CD4-positive, alpha-beta T cell treated with Interleukin-4 for 1 hour (primary cell): ENCODE measurements around the gene COL17A1.

Source experiments
- DNase-seq, 2 donors: peaks; one replicate each; pipeline ENCODE4 v3.0.0-alpha.2; 2020 to 2022

Gene COL17A1

DNA sequence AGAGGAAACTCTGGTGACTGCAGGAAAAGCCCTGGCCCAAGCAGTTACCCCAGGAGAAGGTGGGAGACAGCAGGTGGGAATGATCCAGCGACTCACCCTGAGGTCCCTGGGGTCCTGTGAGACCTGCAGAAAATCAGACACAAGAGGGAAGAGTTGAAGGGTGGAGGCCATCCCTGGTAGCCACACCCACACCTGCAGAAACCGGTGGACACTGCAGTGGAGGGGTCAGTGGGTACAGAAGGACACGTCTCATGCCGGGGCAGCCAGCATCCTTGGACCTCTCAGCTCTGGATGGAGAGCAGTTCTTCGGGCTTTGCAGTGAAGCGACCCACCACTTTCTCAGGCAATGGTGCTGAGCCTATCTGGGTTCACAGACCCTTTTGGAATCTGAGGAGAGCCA is 39.0 kb downstream of the COL17A1 start:
- no peak for DNase-seq

GRCh38 chr10:104045151-104046089 is 40.3 kb downstream of the COL17A1 start:
- no peak for DNase-seq

- no peak for DNase-seq
Measured at GRCh38 chr10:104043854-104044253, 41.8 kb downstream of the COL17A1 start.

- no peak for DNase-seq
Measured at GRCh38 chr10:104043185-104043830, 42.4 kb downstream of the COL17A1 start.

- DNase-seq, result no peak
Measured at GRCh38 chr10:104041891-104042535, 43.7 kb downstream of the COL17A1 start.

DNA sequence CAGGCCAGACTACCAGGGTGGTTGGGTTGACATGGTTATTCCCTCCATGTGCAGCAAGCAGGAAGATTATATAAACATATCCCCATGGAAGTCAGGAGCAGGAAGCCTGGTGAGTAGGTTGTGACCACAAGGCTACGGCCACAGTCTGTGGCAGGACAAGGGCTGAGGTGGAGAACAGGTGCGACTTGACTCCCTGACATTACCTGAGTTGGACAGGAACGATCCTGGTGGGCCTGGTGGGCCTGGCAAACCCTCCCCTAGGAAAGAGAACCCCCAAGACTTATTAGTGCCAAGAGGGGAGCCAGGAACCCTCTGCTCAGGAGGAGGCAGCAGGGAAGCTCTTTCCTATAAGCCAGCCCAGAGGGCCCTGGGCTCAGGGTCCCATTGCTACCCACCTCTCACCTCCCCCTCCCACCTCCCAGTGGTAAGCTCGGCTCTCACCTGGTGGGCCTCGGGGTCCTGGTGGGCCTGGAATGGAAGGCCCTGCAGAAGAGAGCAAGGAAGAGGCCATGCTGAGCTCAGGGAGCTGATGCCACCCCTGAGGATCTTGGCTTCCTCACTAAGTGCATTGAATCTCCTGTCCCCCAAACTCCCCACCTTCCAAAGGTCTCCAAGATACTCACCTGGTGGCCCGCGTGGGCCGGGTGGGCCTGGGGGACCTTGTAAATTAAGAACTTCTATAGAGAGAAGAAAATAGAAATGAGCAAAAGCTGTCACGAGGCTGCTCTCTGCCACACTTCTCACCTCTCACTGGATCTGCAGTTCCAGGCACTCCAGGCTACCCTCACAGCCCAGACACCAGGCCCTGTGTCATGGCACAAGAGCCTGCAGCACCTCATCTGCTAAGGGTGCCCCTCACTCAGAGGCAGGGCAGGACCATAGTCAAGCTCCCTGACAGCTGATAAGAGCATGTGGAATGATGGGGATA is 44.6 kb downstream of the COL17A1 start:
- DNase-seq, result no peak

- no peak for DNase-seq
Measured at GRCh38 chr10:104040382-104040781, 45.3 kb downstream of the COL17A1 start.

DNA sequence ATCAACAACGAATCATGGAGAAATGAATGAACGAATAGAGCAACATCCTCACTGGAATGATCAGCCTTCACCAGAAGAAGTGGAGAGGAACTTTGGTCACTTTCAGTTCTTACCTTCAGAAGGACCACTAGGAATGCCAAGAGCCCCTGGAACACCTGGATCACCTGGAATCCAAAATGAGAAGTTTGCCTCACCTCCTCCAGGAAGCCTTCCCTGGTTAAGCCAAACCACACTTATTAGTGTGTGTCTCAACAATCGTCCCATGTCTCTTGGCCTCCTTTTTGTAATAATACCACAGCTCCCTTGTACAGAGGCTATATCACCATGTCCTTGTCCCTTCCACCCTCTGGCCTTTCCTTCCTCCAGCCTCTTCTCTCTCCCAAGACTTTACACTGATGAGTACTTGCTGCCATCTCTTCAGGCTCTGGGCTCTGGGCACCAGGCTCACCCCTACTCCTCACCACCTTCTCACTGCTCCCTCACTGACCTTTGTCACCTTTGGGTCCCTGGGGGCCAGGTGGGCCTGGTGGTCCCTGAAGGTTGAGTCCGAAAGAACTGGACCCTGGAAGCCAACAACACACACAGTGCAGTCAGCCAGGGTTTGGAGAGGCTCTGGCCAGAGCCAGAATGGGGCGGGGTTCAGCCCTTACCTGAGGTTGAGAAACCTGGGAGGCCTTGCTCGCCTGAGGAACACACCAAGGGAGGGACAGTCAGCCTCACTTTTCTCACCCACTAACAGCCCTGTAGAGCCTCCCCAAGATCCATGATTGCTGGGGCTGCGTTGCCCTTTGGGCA is 46.5 kb downstream of the COL17A1 start:
- DNase-seq, result no peak

DNA sequence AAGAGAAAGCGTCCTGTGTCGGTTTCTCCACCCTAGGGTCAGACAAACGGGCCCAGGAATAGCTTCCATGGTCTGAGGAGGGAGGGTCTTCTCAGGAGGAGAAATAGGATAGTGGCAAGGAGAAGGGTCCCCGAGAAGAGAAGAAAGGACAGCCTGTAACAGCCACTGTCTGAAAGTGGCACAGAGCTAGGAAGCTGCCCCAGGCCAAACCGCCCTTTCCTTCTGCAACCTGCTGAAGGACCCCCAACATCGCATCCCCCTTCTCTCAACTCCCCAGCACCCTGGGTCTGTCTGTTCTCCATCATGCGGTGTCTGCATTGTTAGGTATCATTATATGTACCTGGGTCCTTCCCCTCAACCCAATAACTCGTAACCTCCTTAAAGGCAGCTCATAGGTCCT is 47.1 kb downstream of the COL17A1 start:
- no peak for DNase-seq

- no peak for DNase-seq
Measured at GRCh38 chr10:104037261-104037951, 48.3 kb downstream of the COL17A1 start.

DNA sequence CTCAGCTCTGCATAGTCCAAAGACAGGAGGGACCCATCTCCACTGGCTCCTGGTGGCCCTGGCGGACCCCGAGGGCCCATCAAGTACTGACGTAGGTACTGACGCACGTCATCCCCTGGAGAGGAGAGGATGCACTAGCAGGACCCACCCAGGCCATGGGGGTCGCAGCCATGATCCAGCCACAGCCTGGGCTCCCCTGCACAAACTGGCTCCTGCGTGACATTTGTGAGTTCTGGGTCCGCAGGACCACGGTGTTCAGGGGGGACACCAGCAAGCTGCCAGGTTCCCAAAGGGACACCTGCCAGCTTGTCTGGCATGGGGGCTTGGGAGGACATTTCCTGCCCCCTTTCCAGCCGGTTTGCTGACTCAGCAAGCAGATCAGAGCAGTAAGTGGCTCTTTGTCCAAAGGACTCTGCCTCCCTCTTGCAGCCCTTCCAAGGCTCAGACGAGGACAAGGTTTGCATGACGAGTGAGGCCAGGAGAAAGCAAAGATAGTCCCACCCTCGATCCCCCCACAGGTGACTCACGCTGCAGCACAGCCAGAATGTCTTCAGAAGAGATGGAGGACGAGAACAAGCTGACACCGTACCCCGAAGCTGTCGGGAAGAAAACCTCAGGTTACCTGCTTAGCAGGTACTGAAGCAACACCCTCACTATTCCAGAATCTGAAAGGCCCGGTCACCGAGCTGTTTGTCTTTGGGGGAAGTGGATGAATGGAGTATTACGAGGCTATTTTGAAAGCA is 49.0 kb downstream of the COL17A1 start:
- DNase-seq, result no peak

DNA sequence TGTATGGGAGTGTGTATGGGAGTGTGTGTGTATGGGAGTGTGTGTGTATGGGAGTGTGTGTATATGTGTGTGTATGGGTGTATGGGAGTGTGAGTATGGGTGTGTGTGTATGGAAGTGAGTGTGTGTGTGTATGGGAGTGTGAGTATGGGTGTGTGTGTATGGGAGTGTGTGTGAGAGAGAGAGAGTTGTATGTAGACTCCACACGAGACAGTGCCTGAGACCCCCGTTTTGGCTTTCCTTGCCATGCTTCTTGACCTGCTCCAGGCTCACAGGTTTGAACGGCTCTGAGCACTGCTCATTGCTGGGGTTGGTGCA is 49.7 kb downstream of the COL17A1 start:
- DNase-seq, result no peak

- no peak for DNase-seq
Measured at GRCh38 chr10:104035194-104036068, 50.2 kb downstream of the COL17A1 start.

- DNase-seq, result no peak
Measured at GRCh38 chr10:104034401-104035193, 51.1 kb downstream of the COL17A1 start.

DNA sequence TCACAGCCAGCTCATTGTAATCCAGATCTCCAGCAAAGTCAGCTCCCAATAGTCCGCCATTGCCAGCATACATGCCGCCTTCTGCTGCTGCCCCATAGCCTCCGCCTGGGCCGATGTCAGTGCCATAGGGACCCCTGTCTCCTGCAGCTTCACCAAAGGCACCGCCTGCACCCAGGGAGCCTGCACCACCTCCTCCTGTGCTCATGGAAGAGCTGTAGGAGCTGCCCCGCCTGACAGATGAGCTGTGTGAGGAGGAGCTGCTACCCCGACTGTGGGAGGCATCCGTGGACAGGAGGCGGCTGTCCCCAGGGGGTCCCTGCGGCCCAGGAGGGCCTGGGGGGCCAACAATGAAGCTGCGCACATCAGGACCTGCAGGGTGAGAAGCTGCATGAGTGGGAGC is 51.7 kb downstream of the COL17A1 start:
- no peak for DNase-seq

DNA sequence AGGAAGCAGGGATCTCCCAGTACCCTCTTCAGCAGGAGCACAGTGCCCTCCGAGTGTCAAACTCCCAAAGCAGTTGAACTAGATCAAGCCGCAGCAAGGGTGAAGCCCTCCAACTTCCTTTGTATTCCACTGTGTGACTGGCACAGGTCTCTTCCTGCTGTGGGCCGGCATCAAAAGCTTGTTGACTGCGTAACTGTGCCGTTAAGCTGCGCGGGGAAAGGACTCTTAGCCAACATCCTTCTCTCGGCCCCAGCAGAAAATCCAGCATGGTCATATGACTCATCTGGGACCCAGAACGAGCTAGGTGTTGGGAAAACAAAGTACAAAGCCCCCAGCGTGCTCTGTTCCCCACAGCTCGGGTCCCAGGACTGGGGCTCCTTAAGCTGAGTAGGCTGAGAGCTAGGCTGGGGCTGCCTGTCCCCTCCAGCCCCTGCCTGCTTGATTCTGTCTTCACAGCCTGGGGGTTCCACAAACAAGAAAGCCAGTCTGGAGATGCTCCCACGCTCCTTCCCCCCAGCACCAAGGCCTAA is 52.2 kb downstream of the COL17A1 start:
- no peak for DNase-seq

DNA sequence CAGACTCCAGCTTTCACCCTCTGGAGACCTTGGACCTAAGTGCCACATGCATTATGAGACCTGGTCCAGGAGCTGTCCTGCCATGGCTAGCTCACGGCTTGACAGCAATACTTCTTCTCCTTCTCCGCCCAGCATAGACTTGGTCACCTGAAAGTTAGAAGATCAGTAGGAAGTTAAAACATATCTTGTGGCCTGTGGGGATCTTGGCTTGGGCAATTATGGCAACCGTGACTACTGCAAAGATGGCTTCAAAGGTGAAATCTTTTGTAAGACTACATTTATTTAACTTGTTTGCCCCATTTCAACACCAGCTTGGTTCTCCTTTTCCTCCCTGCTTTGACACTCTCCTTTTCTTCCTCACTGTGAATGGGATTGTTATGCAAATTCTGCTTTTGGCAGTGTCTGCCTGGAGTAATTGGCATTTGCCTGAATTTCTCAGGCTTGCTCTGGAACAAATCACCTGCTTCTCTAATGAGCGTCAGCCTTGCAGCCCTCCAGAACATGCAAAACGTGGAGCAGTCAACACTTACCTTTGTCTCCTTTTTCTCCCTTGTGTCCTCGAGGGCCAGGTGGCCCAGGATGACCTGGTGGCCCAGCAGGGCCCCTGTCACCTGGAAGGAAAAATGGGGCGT is 53.4 kb downstream of the COL17A1 start:
- no peak for DNase-seq

DNA sequence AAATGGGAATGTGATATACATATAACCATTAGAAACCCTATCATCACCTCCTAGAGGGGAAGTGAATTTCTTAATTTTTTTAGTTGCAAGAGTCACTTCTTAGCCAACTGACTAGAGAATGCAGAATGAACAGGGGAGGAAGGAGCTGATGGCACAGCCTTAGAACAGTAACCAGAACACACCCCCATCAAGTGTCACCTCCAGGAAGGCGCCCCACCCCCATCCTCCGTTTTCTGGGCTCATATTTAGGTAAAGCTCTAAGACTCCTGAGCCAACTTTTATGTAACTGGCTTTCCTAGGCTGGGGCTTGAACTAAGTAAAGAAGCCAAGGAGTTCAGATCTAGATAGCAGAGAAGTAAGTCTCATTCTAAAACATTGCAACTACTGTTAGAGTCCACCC is 54.0 kb downstream of the COL17A1 start:
- no peak for DNase-seq
